ENCODE results near the gene TERT.

TERT gene

DNA sequence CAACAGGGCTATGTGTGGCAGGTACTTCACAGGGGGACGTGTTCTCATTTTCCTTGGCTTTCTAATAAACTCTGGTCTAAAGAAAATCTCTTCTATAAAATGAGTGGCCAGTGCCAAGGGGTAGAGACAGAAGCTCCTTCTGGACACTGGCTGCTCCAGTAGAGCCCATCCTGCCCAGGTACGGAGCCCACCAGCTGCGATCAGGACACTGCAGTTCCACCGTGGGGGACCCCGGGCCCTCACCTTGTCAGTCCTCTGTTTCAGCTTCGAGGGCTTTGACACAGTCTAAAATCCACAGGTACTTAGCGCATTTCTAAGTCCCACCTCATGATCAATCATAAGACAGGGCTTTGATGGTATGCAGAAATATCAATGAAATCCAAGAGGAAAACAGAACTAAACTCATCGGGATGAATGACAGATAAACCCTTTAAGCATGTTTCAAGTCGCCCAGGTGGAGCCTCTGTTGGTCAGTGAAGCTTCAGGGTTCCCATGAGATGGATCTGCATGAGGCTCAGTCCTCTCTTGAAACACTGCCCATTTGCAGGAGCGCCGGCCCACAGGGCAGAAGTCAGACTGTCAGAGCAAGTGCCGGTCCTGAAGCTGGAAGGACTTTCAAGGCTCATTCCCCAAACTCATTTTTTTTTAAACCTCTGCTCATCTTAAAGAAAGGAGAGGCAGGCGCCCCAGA lies 20.3 kb upstream of the TERT start:
- Histone ChIP-seq H3K4me3 (ENCODE audit: low read depth in 1 of 2, low read length in 2 of 2) (no peak overlapping the region), H3K4me1 (ENCODE audit: insufficient read depth, low read length) (no peaks in the 10 kb centered on the region), H3K36me3 (ENCODE audit: insufficient read depth, low read length) (peaks cover 15% of the 10 kb centered on the region), H3K27me3 (ENCODE audit: control insufficient read depth in 1 of 2, insufficient read depth in 2 of 2, low read length in 2 of 2) (no peaks in the 10 kb centered on the region), H3K9ac (ENCODE audit: low read length) (no peak overlapping the region), H3K9me3 (ENCODE audit: low read length) (no peaks in the 10 kb centered on the region), H3K27ac (ENCODE audit: low read depth, low read length) (no peak overlapping the region)

DNA sequence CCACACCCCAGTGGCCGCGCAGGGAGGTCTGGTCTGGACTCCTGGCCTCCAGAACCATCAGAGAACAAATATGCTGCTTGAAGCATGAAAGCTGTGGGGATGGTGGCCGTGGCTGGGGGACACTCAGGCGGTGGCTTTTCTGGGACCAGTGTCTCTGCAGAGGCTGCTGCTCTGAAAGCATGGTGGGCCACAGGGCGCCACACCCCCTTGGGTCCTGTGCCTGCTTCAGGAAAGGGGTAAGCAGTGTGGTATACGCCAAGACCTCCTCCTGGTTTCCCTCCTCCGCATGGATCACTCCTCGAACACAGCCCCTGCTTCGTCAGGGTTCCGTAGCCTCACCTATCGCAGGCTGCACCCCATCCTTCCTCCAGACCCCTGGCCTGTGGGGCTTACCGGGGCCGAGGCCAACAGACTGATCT lies 19.7 kb upstream of the TERT start:
- no peak overlapping the region for H3K4me3 ChIP-seq (ENCODE audit: low read depth in 1 of 2, low read length in 2 of 2)
- no peak overlapping the region for H3K9ac ChIP-seq (ENCODE audit: low read length)
- no peak overlapping the region for H3K27ac ChIP-seq (ENCODE audit: low read depth, low read length)
- no peaks in the 10 kb centered on the region for H3K9me3 ChIP-seq (ENCODE audit: low read length)
- peaks cover 0 to under 1% of the 10 kb centered on the region in 2 donors for H3K27me3 ChIP-seq (ENCODE audit: control insufficient read depth in 1 of 2, insufficient read depth in 2 of 2, low read length in 2 of 2)
- H3K4me1 ChIP-seq (ENCODE audit: insufficient read depth, low read length): no peaks in the 10 kb centered on the region
- H3K36me3 ChIP-seq (ENCODE audit: insufficient read depth, low read length): peaks cover 14% of the 10 kb centered on the region

DNA sequence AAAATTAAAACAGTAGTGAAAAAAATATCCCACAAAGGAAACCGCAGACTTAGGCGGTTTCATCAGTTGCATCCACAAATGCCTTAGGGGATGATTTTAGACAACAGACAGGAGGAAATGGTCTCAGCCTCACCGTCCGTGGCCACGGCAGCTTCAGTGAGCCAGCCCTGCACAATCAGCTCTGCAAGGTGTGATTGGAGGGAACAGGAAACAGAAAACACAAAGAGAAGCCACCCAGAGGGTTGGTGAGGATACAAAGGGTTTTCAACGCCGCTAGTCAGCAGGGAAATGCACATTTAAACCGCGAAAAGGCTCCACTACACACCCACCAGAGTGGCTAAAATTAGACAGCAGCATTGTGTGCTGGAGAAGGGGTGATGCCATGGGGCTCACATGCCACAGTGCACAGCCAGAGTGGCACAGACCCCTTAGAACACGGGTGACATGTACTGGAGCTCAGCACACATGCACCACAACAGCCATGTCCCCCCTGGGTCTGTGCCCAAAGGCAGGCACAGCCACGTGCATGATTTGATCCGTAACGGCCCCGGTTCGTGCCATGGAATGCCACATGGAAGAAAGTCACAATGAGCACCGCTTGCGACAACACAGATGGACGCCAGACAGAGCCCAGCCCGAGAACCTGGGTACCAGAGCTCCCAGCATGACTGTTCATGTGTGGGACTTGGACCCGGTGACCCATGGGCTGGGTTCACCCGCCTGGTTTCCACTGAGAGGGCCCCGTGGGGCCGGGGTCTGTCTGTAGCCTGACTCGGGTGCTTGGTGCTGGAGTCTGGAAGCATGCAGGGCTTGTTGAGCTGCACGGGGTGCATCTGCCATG lies 18.3 kb upstream of the TERT start:
- Histone ChIP-seq H3K9ac (ENCODE audit: low read length) (no peak overlapping the region), H3K9me3 (ENCODE audit: low read length) (no peaks in the 10 kb centered on the region), H3K27ac (ENCODE audit: low read depth, low read length) (no peak overlapping the region), H3K4me3 (ENCODE audit: low read depth in 1 of 2, low read length in 2 of 2) (no peak overlapping the region), H3K36me3 (ENCODE audit: insufficient read depth, low read length) (peaks cover 10% of the 10 kb centered on the region), H3K4me1 (ENCODE audit: insufficient read depth, low read length) (no peaks in the 10 kb centered on the region), H3K27me3 (ENCODE audit: control insufficient read depth in 1 of 2, insufficient read depth in 2 of 2, low read length in 2 of 2) (peaks cover 0 to 6% of the 10 kb centered on the region in 2 donors)

DNA sequence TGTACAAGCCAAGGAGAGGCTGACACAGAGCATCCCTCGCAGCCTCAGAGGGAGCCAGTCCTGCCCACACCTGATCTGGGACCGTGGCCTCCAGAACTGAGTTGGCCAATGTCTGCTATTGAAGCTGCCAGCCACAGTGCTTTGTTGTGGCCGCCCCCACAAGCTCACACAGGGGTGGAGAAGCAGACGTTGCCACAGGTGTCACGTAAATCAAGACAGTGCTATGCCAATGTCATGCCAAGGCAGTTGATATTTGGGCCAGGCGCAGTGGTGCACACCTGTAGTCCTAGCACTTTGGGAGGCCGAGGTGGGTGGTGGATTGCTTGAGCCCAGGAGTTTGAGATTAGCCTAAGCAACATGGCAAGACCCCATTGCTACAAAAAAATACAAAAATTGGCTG lies 17.3 kb upstream of the TERT start:
- Histone ChIP-seq H3K4me3 (ENCODE audit: low read depth in 1 of 2, low read length in 2 of 2) (no peak overlapping the region), H3K27ac (ENCODE audit: low read depth, low read length) (no peak overlapping the region), H3K36me3 (ENCODE audit: insufficient read depth, low read length) (peaks cover under 1% of the 10 kb centered on the region), H3K4me1 (ENCODE audit: insufficient read depth, low read length) (no peaks in the 10 kb centered on the region), H3K9ac (ENCODE audit: low read length) (no peak overlapping the region), H3K9me3 (ENCODE audit: low read length) (no peaks in the 10 kb centered on the region), H3K27me3 (ENCODE audit: control insufficient read depth in 1 of 2, insufficient read depth in 2 of 2, low read length in 2 of 2) (peaks cover 0 to 6% of the 10 kb centered on the region in 2 donors)

DNA sequence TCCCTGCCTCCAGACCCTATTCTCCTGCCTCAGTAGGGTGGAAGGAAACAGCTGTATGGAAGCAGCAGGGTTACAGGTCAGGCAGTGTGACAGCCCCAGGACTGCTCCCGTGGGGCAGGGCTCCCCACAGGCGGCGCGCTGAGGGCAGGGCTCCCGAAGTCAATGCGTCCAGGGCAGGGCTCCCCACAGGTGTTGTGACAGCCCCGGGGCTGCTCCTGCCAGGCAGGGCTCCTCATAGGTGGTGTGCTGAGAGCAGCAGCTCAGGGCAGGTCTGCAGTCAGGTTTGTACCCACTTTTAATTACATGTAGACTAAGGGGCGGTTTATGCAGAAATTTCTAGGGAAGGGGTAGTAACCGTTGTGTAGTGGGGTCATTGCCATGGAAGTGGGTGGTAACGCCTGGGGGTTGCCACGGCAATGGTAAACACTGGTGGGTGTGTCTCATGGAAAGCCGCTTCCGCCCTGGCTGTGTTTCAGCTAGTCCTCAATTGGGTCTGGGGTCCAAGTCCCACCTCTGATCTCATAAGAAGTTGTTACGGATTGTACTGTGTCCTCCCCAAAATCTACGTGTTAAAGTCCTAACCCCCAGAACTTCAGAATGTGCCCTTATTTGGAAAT lies 16.7 kb upstream of the TERT start:
- H3K27ac ChIP-seq (ENCODE audit: low read depth, low read length): no peak overlapping the region
- no peaks in the 10 kb centered on the region for H3K4me1 ChIP-seq (ENCODE audit: insufficient read depth, low read length)
- no peaks in the 10 kb centered on the region for H3K9me3 ChIP-seq (ENCODE audit: low read length)
- H3K4me3 ChIP-seq (ENCODE audit: low read depth in 1 of 2, low read length in 2 of 2): no peak overlapping the region
- no peaks in the 10 kb centered on the region for H3K36me3 ChIP-seq (ENCODE audit: insufficient read depth, low read length)
- peaks cover 0 to 6% of the 10 kb centered on the region in 2 donors for H3K27me3 ChIP-seq (ENCODE audit: control insufficient read depth in 1 of 2, insufficient read depth in 2 of 2, low read length in 2 of 2)
- no peak overlapping the region for H3K9ac ChIP-seq (ENCODE audit: low read length)

DNA sequence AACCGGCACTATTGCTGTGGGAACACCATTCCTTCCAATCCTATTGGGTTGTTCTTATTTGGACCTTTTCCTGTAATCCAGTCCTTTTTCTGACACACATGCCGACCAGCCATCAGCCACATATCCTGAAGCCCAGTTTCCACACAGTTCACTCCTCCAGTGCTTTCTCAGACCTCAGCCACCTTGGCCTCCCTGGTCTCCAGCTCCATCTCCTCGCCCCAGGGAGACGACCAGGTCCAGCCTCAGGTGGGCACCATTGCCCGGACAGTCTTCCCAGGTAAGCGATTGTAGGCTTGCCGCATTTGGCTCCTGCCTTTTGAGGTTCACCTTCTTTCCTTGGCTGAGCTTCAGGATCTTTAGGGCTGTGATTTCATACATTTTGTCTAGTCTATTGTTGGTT lies 15.2 kb upstream of the TERT start:
- Histone ChIP-seq H3K27ac (ENCODE audit: low read depth, low read length) (no peak overlapping the region), H3K9me3 (ENCODE audit: low read length) (no peaks in the 10 kb centered on the region), H3K27me3 (ENCODE audit: control insufficient read depth in 1 of 2, insufficient read depth in 2 of 2, low read length in 2 of 2) (peaks cover 0 to 6% of the 10 kb centered on the region in 2 donors), H3K36me3 (ENCODE audit: insufficient read depth, low read length) (no peaks in the 10 kb centered on the region), H3K9ac (ENCODE audit: low read length) (no peak overlapping the region), H3K4me3 (ENCODE audit: low read depth in 1 of 2, low read length in 2 of 2) (no peak overlapping the region), H3K4me1 (ENCODE audit: insufficient read depth, low read length) (no peaks in the 10 kb centered on the region)

DNA sequence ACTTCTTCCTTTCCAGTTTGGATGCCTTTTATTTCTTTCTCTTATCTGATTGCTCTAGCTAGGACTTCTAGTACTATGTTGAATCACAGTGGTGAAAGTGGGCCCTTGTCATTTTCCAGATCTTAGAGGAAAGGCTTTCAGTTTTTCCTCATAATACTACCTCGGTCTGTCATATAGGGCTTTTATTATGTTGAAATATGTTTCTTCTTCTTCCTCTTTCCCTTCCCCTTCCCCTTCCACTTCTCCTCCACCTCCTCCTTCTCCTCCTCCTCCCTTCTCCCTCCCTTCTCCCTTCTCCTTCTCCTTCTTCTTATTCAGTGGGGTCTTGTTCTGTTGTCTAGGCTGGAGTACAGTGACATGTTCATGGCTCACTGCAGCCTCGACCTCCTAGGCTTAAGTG lies 9.2 kb upstream of the TERT start:
- H3K9ac ChIP-seq (ENCODE audit: low read length): no peak overlapping the region
- H3K9me3 ChIP-seq (ENCODE audit: low read length): no peaks in the 10 kb centered on the region
- no peaks in the 10 kb centered on the region for H3K36me3 ChIP-seq (ENCODE audit: insufficient read depth, low read length)
- no peak overlapping the region for H3K27ac ChIP-seq (ENCODE audit: low read depth, low read length)
- H3K4me3 ChIP-seq (ENCODE audit: low read depth in 1 of 2, low read length in 2 of 2): no peak overlapping the region
- no peaks in the 10 kb centered on the region for H3K27me3 ChIP-seq (ENCODE audit: control insufficient read depth in 1 of 2, insufficient read depth in 2 of 2, low read length in 2 of 2)
- no peaks in the 10 kb centered on the region for H3K4me1 ChIP-seq (ENCODE audit: insufficient read depth, low read length)

DNA sequence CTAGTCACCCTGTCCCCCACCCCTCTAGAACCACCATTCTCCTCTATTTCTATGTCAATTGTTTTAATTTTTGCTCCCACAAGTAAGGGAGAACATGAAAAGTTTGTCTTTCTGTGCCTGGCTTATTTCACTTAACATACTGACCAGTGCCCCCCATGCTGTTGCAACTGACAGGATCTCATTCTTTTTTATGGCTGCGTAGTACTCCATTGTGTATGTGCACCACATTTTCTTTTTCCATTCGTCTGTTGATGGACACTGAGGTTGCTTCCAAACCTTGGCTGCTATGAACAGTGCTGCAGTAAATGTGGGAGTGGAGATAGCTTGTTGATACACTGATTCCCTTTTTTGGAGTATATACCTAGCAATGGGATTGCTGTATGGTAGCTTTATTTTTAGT lies 7.4 kb upstream of the TERT start:
- H3K9me3 ChIP-seq (ENCODE audit: low read length): no peaks in the 10 kb centered on the region

DNA sequence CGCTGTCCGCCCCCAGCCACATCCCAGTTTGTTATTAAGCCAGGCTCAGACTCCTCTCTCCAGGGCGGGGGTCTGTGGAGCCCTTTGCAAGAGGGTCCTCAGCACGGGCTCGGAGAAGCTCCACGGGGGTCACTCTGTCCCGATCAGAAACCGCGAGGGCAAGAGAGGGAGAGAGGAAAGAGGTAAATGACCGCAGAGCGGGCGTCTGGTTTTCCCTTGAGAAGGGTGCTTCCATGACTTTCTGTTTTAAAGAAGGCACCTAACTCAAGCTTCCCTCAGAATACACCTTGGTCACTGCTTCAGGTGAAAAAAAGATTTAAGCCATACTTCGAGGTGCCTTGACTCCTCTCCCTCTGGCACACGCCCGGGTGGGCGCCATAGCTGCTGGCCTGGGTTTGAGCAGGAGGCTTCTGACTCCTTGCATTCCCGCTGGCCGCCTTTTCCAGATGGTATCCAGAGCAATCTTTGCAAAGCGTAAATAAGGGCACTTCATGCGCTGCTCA lies 5.8 kb upstream of the TERT start:
- H3K9me3 ChIP-seq (ENCODE audit: low read length): no peaks in the 10 kb centered on the region
- no peak overlapping the region for H3K9ac ChIP-seq (ENCODE audit: low read length)
- no peaks in the 10 kb centered on the region for H3K4me1 ChIP-seq (ENCODE audit: insufficient read depth, low read length)

More for the DNA sequence above, 7.4 kb upstream of the TERT start:
- no peak overlapping the region for H3K4me3 ChIP-seq (ENCODE audit: low read depth in 1 of 2, low read length in 2 of 2)
- H3K9ac ChIP-seq (ENCODE audit: low read length): no peak overlapping the region
- H3K36me3 ChIP-seq (ENCODE audit: insufficient read depth, low read length): no peaks in the 10 kb centered on the region
- no peaks in the 10 kb centered on the region for H3K4me1 ChIP-seq (ENCODE audit: insufficient read depth, low read length)
- H3K27me3 ChIP-seq (ENCODE audit: control insufficient read depth in 1 of 2, insufficient read depth in 2 of 2, low read length in 2 of 2): no peaks in the 10 kb centered on the region
- H3K27ac ChIP-seq (ENCODE audit: low read depth, low read length): no peak overlapping the region

DNA sequence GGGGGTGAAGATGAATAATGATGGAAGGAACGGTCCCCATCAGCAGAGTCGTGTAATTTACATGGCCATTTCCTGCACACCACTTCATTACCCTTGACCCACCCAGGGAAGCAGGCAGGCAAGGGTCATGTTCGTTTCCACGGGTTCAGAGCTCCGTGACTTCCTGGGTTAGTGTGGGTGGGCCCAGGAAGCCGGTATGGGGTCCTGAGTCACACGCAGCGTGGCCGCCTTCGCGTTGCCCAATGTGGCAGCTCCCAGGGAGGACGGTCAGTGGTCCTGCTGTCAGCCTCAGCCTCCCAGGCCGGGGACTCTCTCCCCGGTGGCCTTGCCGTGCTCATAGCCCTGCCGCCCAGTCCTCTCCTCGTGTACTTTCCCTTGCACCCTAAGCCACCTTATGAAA lies 5.1 kb upstream of the TERT start:
- H3K36me3 ChIP-seq (ENCODE audit: insufficient read depth, low read length): no peaks in the 10 kb centered on the region
- H3K4me3 ChIP-seq (ENCODE audit: low read depth in 1 of 2, low read length in 2 of 2): no peak overlapping the region
- H3K27me3 ChIP-seq (ENCODE audit: control insufficient read depth in 1 of 2, insufficient read depth in 2 of 2, low read length in 2 of 2): peaks cover 0 to 14% of the 10 kb centered on the region in 2 donors
- H3K27ac ChIP-seq (ENCODE audit: low read depth, low read length): no peak overlapping the region
- H3K9me3 ChIP-seq (ENCODE audit: low read length): no peaks in the 10 kb centered on the region
- no peaks in the 10 kb centered on the region for H3K4me1 ChIP-seq (ENCODE audit: insufficient read depth, low read length)
- H3K9ac ChIP-seq (ENCODE audit: low read length): no peak overlapping the region

More for the DNA sequence above, 5.8 kb upstream of the TERT start:
- peaks cover 0 to 7% of the 10 kb centered on the region in 2 donors for H3K27me3 ChIP-seq (ENCODE audit: control insufficient read depth in 1 of 2, insufficient read depth in 2 of 2, low read length in 2 of 2)
- no peaks in the 10 kb centered on the region for H3K36me3 ChIP-seq (ENCODE audit: insufficient read depth, low read length)
- no peak overlapping the region for H3K27ac ChIP-seq (ENCODE audit: low read depth, low read length)
- no peak overlapping the region for H3K4me3 ChIP-seq (ENCODE audit: low read depth in 1 of 2, low read length in 2 of 2)

DNA sequence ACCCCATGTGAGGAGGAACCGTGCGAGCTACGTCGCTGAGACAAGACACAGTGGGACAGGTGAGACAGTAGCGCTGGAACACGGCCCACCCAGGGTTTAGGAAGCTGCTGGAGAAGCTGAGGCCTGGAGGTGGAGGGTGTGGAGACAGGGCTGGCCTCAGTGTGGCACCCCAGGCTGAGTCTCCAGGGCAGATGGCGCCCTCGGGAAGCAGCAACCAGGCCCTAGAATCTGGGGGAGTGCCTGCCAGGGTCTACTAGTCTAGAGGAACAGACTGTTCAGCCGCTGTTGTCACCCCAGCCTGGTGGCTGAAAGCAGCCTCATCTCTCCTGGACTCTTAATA lies 4.6 kb upstream of the TERT start:
- H3K27me3 ChIP-seq (ENCODE audit: control insufficient read depth in 1 of 2, insufficient read depth in 2 of 2, low read length in 2 of 2): peaks cover 0 to 18% of the 10 kb centered on the region in 2 donors
- H3K9ac ChIP-seq (ENCODE audit: low read length): no peak overlapping the region
- H3K36me3 ChIP-seq (ENCODE audit: insufficient read depth, low read length): no peaks in the 10 kb centered on the region
- no peak overlapping the region for H3K27ac ChIP-seq (ENCODE audit: low read depth, low read length)
- no peaks in the 10 kb centered on the region for H3K4me1 ChIP-seq (ENCODE audit: insufficient read depth, low read length)
- no peaks in the 10 kb centered on the region for H3K9me3 ChIP-seq (ENCODE audit: low read length)
- H3K4me3 ChIP-seq (ENCODE audit: low read depth in 1 of 2, low read length in 2 of 2): no peak overlapping the region

All from muscle layer of colon (tissue), 2 donors.